H1 (cell line): ENCODE measurements around the gene RPTOR. TPM values are rescaled to one million over a fixed set of nuclear protein-coding genes. Genes with fewer than 3 reads are reported as not detected.

Experiments used
- CTCF ChIA-PET: fragments of 300-600 bp; sonication (Branson Sonifier 250); formaldehyde crosslinking; loops from one replicate; lab custom pipeline; 2021; ENCODE audit not compliant: partially characterized antibody; lab: Charles Lee
- POLR2A ChIA-PET: fragments of 300-600 bp; sonication (Branson Sonifier 250); formaldehyde crosslinking; loops from one replicate; lab custom pipeline; 2021; ENCODE audit warnings: inconsistent platforms; ENCODE audit not compliant: partially characterized antibody; lab: Charles Lee
- DNase-seq, 2 experiments: peaks; one replicate each; pipeline versions ENCODE4 v3.0.0 to v3.0.0-alpha.2; 2010 to 2022; ENCODE audit warnings: low spot score in 2 of 2, low read depth in 1 of 2, mixed read lengths in 1 of 2
- FAIRE-seq: peaks from 2 replicates; lab custom pipeline; 2011; peaks lifted over from hg19 to GRCh38; lab: Jason Lieb, UNC
- H2AFZ ChIP-seq: 2 replicates; pipeline ENCODE4 v1.8.1; 2012; ENCODE audit warnings: low read length, inconsistent platforms
- H2AK5ac ChIP-seq: 2 replicates; pipeline ENCODE4 v1.6.1; 2013; ENCODE audit warnings: low read depth, low read length
- H2BK120ac ChIP-seq: replicated peaks from 2 replicates; pipeline ENCODE3; 2013; ENCODE audit warnings: low read depth, low read length, inconsistent platforms
- H2BK12ac ChIP-seq: 2 replicates; pipeline ENCODE4 v1.6.1; 2013; ENCODE audit warnings: low read depth, low read length
- H2BK15ac ChIP-seq: 2 replicates; pipeline ENCODE4 v1.6.1; 2013; ENCODE audit warnings: low read length
- H2BK20ac ChIP-seq: 2 replicates; pipeline ENCODE4 v1.6.1; 2013; ENCODE audit warnings: low read length
- H2BK5ac ChIP-seq: 2 replicates; pipeline ENCODE4 v1.6.1; 2013; ENCODE audit warnings: low read depth, low read length
- H3K14ac ChIP-seq: 2 replicates; pipeline ENCODE4 v1.6.1; 2013; ENCODE audit warnings: inconsistent platforms; ENCODE audit not compliant: insufficient read length
- H3K18ac ChIP-seq: 2 replicates; pipeline ENCODE4 v1.6.1; 2013; ENCODE audit warnings: low read length; ENCODE audit errors: extremely low read depth
- H3K23ac ChIP-seq: 2 replicates; pipeline ENCODE4 v1.6.1; 2013; ENCODE audit warnings: inconsistent platforms; ENCODE audit not compliant: insufficient read length
- H3K23me2 ChIP-seq: 2 replicates; pipeline ENCODE4 v1.6.1; 2013; ENCODE audit warnings: low read depth, low read length
- H3K27ac ChIP-seq: 2 replicates; pipeline ENCODE4 v1.6.1; 2011; ENCODE audit warnings: low read depth, low read length, inconsistent platforms
- H3K27me3 ChIP-seq, 4 experiments: replicated peaks in 1 of 4; 1 replicate in 1 of 4; 2 replicates in 3 of 4; pipeline versions ENCODE4 v1.6.1 to v1.8.1; 2011 to 2013; ENCODE audit warnings: low read length in 3 of 4, mild to moderate bottlenecking in 3 of 4, inconsistent platforms in 2 of 4, mixed read lengths in 2 of 4, moderate library complexity in 1 of 4; ENCODE audit not compliant: control insufficient read depth in 3 of 4, insufficient read depth in 3 of 4; ENCODE audit errors: extremely low read depth in 1 of 4
- H3K36me3 ChIP-seq, 4 experiments: 2 replicates each; pipeline versions ENCODE4 v1.6.1 to v1.8.1; 2011 to 2013; ENCODE audit warnings: mild to moderate bottlenecking in 4 of 4, low read length in 3 of 4, moderate library complexity in 2 of 4, control low read depth in 1 of 4, inconsistent platforms in 1 of 4; ENCODE audit not compliant: insufficient read depth in 4 of 4, control insufficient read depth in 2 of 4
- H3K4ac ChIP-seq: replicated peaks from 2 replicates; pipeline ENCODE3; 2013; ENCODE audit warnings: low read length, low read depth, mixed read lengths, inconsistent platforms; ENCODE audit not compliant: insufficient read length
- H3K4me1 ChIP-seq, 4 experiments: replicated peaks in 1 of 4; 1 replicate in 1 of 4; 2 replicates in 3 of 4; pipeline versions ENCODE4 v1.6.1 to v1.8.1; 2011 to 2013; ENCODE audit warnings: low read length in 3 of 4, inconsistent platforms in 2 of 4, mixed read lengths in 1 of 4; ENCODE audit not compliant: insufficient read depth in 4 of 4, control insufficient read depth in 3 of 4
- H3K4me2 ChIP-seq, 2 experiments: 2 replicates each; pipeline versions ENCODE4 v1.6.1 to v1.8.1; 2011 to 2013; ENCODE audit warnings: low read depth in 2 of 2, low read length in 2 of 2, control low read depth in 1 of 2, inconsistent platforms in 1 of 2, mild to moderate bottlenecking in 1 of 2; ENCODE audit not compliant: insufficient read depth in 1 of 2
- H3K4me3 ChIP-seq, 4 experiments: fragments of 200-600, 300-600 bp in 1 of 4; sonication (generic), shearing (Covaris generic), sonication (Bioruptor Twin) in 1 of 4; 2 replicates each; pipeline versions ENCODE4 v1.5.1 to v1.8.1; 2011 to 2016; ENCODE audit warnings: low read length in 4 of 4, low read depth in 3 of 4, control low read depth in 2 of 4, inconsistent platforms in 2 of 4, mild to moderate bottlenecking in 2 of 4, mixed read lengths in 1 of 4, moderate library complexity in 1 of 4; ENCODE audit not compliant: insufficient read depth in 2 of 4; ENCODE audit errors: extremely low read depth in 1 of 4
- H3K56ac ChIP-seq: replicated peaks from 2 replicates; pipeline ENCODE3; 2013; ENCODE audit warnings: low read depth, mild to moderate bottlenecking, mixed read lengths, low read length, inconsistent platforms; ENCODE audit not compliant: insufficient read length
- H3K79me1 ChIP-seq: 2 replicates; pipeline ENCODE4 v1.6.1; 2013; ENCODE audit warnings: low read depth, low read length, control low read depth
- H3K79me2 ChIP-seq, 2 experiments: 2 replicates each; pipeline versions ENCODE4 v1.6.1 to v1.8.1; 2012 to 2013; ENCODE audit warnings: low read length in 2 of 2, mild to moderate bottlenecking in 2 of 2, inconsistent platforms in 1 of 2; ENCODE audit not compliant: insufficient read depth in 2 of 2, control insufficient read depth in 1 of 2
- H3K9ac ChIP-seq, 4 experiments: replicated peaks in 1 of 4; 1 replicate in 1 of 4; 2 replicates in 3 of 4; pipeline versions ENCODE4 v1.6.1 to v1.8.1; 2011 to 2013; ENCODE audit warnings: low read depth in 3 of 4, low read length in 3 of 4, control low read depth in 2 of 4, mild to moderate bottlenecking in 2 of 4, moderate library complexity in 2 of 4, inconsistent platforms in 1 of 4; ENCODE audit errors: extremely low read depth in 1 of 4
- H3K9me3 ChIP-seq, 2 experiments: 2 replicates each; pipeline versions ENCODE4 v1.6.1 to v1.8.1; 2012 to 2013; ENCODE audit warnings: mild to moderate bottlenecking in 2 of 2, moderate library complexity in 2 of 2, control low read depth in 1 of 2, inconsistent platforms in 1 of 2, low read depth in 1 of 2, low read length in 1 of 2, mixed read lengths in 1 of 2; ENCODE audit not compliant: insufficient read depth in 2 of 2
- H4K20me1 ChIP-seq, 2 experiments: replicated peaks in 1 of 2; 2 replicates each; pipeline versions ENCODE3 to v1.8.1; 2011 to 2013; ENCODE audit warnings: inconsistent platforms in 2 of 2, low read length in 2 of 2, mild to moderate bottlenecking in 1 of 2; ENCODE audit not compliant: insufficient read depth in 2 of 2, control insufficient read depth in 1 of 2
- H4K5ac ChIP-seq: 2 replicates; pipeline ENCODE4 v1.6.1; 2013; ENCODE audit warnings: low read length, low read depth, mixed read lengths, inconsistent platforms; ENCODE audit not compliant: insufficient read length
- H4K8ac ChIP-seq: 2 replicates; pipeline ENCODE4 v1.8.0; 2013; ENCODE audit warnings: mild to moderate bottlenecking, moderate library complexity, low read length, inconsistent platforms; ENCODE audit not compliant: insufficient read depth; ENCODE audit errors: extremely low read depth
- H4K91ac ChIP-seq: replicated peaks from 2 replicates; pipeline ENCODE3; 2013; ENCODE audit warnings: low read length, mixed read lengths, inconsistent platforms; ENCODE audit not compliant: insufficient read length
- BCL11A ChIP-seq, 2 experiments: IDR thresholded peaks; one replicate each; pipeline ENCODE4 v1.6.1; 2011; ENCODE audit warnings: low read depth in 2 of 2, low read length in 2 of 2, mild to moderate bottlenecking in 2 of 2
- CHD1 ChIP-seq: IDR thresholded peaks from 2 replicates; pipeline ENCODE4 v1.6.1; 2012; ENCODE audit warnings: low read depth, low read length, improper control_type of control experiment
- CTBP2 ChIP-seq: IDR thresholded peaks from 2 replicates; pipeline ENCODE4 v1.7.0; 2011; ENCODE audit warnings: borderline replicate concordance, mild to moderate bottlenecking, moderate library complexity, mixed read lengths, low read length; ENCODE audit not compliant: insufficient read depth, insufficient read length
- EZH2 ChIP-seq: fragments of 200-600 bp; sonication (generic); IDR thresholded peaks from 2 replicates; pipeline ENCODE4 v1.7.1; 2012; ENCODE audit warnings: low read depth, mild to moderate bottlenecking, moderate library complexity, low read length, inconsistent platforms; ENCODE audit not compliant: severe bottlenecking
- HDAC2 ChIP-seq, 2 experiments: fragments of 300-600 bp in 1 of 2; sonication (generic) in 1 of 2; IDR thresholded peaks; 2 replicates each; pipeline ENCODE4 v1.6.1; 2011 to 2012; ENCODE audit warnings: low read depth in 2 of 2, low read length in 2 of 2, mild to moderate bottlenecking in 2 of 2, moderate library complexity in 2 of 2, borderline replicate concordance in 1 of 2, inconsistent platforms in 1 of 2
- KDM1A ChIP-seq: fragments of 200-600, 300-600 bp; sonication (generic); IDR thresholded peaks from 2 replicates; pipeline ENCODE4 v1.7.1; 2016; ENCODE audit warnings: mild to moderate bottlenecking, low read length, borderline replicate concordance
- PHF8 ChIP-seq: fragments of 200-600 bp; sonication (generic); conservative IDR thresholded peaks from 2 replicates; pipeline ENCODE4 v1.7.1; 2012; ENCODE audit warnings: low read depth, mild to moderate bottlenecking, inconsistent platforms, low read length, moderate library complexity
- POLR2AphosphoS5 ChIP-seq: IDR thresholded peaks from 2 replicates; pipeline ENCODE4 v1.6.1; 2011; ENCODE audit warnings: low read depth, low read length
- SP4 ChIP-seq: IDR thresholded peaks from 2 replicates; pipeline ENCODE4 v1.6.1; 2012; ENCODE audit warnings: low read length, inconsistent platforms
- SRF ChIP-seq: IDR thresholded peaks from 2 replicates; pipeline ENCODE4 v1.6.1; 2011; ENCODE audit warnings: mild to moderate bottlenecking, low read depth, low read length, moderate library complexity
- WGBS, 2 experiments: shearing (Covaris generic) in 1 of 2; methylation state at CpG; one replicate each; pipeline versions ENCODE4 v1.1.6 to v1.1.7; 2013 to 2015; ENCODE audit warnings: low lambda C conversion rate in 2 of 2, mixed read lengths in 2 of 2, inconsistent platforms in 1 of 2, low coverage in 1 of 2, missing lambda C conversion rate in 1 of 2; ENCODE audit not compliant: insufficient replicate concordance in 2 of 2, insufficient coverage in 1 of 2, insufficient read length in 1 of 2; ENCODE audit errors: extremely low coverage in 1 of 2, missing lambda C conversion rate in 1 of 2; 5-methylcytosine and 5-hydroxymethylcytosine counted together
- polyA plus RNA-seq, 7 experiments: library from polyadenylated mRNA; depleted of rRNA in 3 of 7; stranded (reverse) in 5 of 7; unstranded in 2 of 7; fragments of >200 nt in 5 of 7; fragments of 200-250 nt in 2 of 7; gene quantifications; 1 replicate in 5 of 7; 2 replicates in 1 of 7; 4 replicates in 1 of 7; pipeline versions ENCODE4 v1.2.1 to v1.2.3, GENCODE V29; 2011 to 2013; ENCODE audit warnings: missing spikeins in 2 of 7, mixed read lengths in 2 of 7
- total RNA-seq: library from RNA; stranded (reverse); fragmentation: NEBNext Ultra II Directional; extraction: Animal tissue kit (Norgen Biotek cat#: 25700); gene quantifications from 2 replicates; pipeline ENCODE4 v1.2.1, GENCODE V29; 2021

RPTOR gene
- total and polyA plus RNA-seq, 2 of the 8 experiments (the other 6 are each of a cell fraction or from before 2014, with no cell fraction given) = 6.9 to 28.7 TPM

- FAIRE-seq = no peak
- no peaks in the 10 kb centered on the region for H3K27me3 ChIP-seq
- H4K20me1 ChIP-seq = peaks cover 0 to 2% of the 10 kb centered on the region in 2 experiments
- no peak overlapping the region for H4K8ac ChIP-seq
- H3K79me2 ChIP-seq = peaks cover 0 to 33% of the 10 kb centered on the region in 2 experiments; a peak in 2 of 4 replicates
- no peak overlapping the region for H2AFZ ChIP-seq
- no peaks in the 10 kb centered on the region for H3K36me3 ChIP-seq
- H3K79me1 ChIP-seq = peaks cover 8% of the 10 kb centered on the region; the same call in 1 of the 2 replicates
- peak overlapping the region; percentile 28; the same call in 1 of the 2 replicates for H2BK5ac ChIP-seq
- H3K4me2 ChIP-seq = no peak overlapping the region
- TF ChIP-seq HDAC2 (IDR thresholded peaks at IDR 0.05; ENCODE audit: borderline replicate concordance in 1 of 2, low read depth in 2 of 2, low read length in 2 of 2) = no peak
- TF ChIP-seq SP4 = no peak
- no peak for TF ChIP-seq POLR2AphosphoS5
- no peak for TF ChIP-seq SRF
- no peak for TF ChIP-seq KDM1A
- no peak for TF ChIP-seq CTBP2
- no peak for TF ChIP-seq BCL11A (IDR thresholded peaks at IDR 0.05; ENCODE audit: low read depth in 2 of 2, low read length in 2 of 2)
- TF ChIP-seq EZH2 = no peak
- TF ChIP-seq CHD1 = no peak
- no peak for TF ChIP-seq PHF8
- TF ChIP-seq, all 59 proteins: peak for 0
- DNase-seq = no peak
- Histone ChIP-seq H3K4me1 (peaks cover 4 to 17% (median 9%) of the 10 kb centered on the region in 4 experiments), H3K9ac (no peak overlapping the region), H3K4ac (no peak overlapping the region), H2AK5ac (0 out of 2 replicates have a peak overlapping the region, but pooled peaks have one; percentile 7), H3K18ac (no peak overlapping the region), H3K23me2 (peaks cover 10% of the 10 kb centered on the region; the same call in 1 of the 2 replicates), H2BK12ac (no peak overlapping the region), H3K14ac (no peak overlapping the region), H3K56ac (no peak overlapping the region), H3K23ac (no peak overlapping the region), H3K27ac (no peak overlapping the region), H3K4me3 (no peak overlapping the region), H3K9me3 (no peaks in the 10 kb centered on the region; a peak in 2 of 4 replicates), H4K91ac (no peak overlapping the region), H2BK20ac (no peak overlapping the region; the same call in 1 of the 2 replicates), H2BK15ac (no peak overlapping the region), H4K5ac (no peak overlapping the region), H2BK120ac (no peak overlapping the region)
- ChIA-PET CTCF (interaction anchor here (1.8 kb wide), 1 partner anchor 10 kb away, joined by 6 read pairs; no protein-coding TSS in a partner anchor), POLR2A (interaction anchor here (1.7 kb wide), 1 partner anchor 16 kb away, joined by 4 read pairs; no protein-coding TSS in a partner anchor)
- 87% methylated on average over 9 of the region's 9 CpGs; no CpG with 5 or more reads in 1 of the 2 experiments for WGBS, 2 experiments
Observed at GRCh38 chr17:80703142-80703478, 158.5 kb downstream of the RPTOR start.
